GM10266 (cell line): Measurements from ENCODE around the gene PAK1.
"Not testable (repeated sequence)": the region's sequence is repeated elsewhere in the genome, so short reads cannot be mapped to it uniquely, and the experiment has no call there.

ENCODE experiments used
- DNase-seq: peaks from one replicate; pipeline ENCODE4 v3.0.0; 2012; ENCODE audit errors: extremely low spot score
- TF ChIP-seq, protein P1 (sequence below): IDR thresholded peaks from 2 replicates; pipeline ENCODE4 v1.5.1; 2012; ENCODE audit warnings: mild to moderate bottlenecking, low read depth; ENCODE audit not compliant: control insufficient read depth, insufficient read depth; ENCODE audit errors: missing control alignments

The PAK1 gene

DNA sequence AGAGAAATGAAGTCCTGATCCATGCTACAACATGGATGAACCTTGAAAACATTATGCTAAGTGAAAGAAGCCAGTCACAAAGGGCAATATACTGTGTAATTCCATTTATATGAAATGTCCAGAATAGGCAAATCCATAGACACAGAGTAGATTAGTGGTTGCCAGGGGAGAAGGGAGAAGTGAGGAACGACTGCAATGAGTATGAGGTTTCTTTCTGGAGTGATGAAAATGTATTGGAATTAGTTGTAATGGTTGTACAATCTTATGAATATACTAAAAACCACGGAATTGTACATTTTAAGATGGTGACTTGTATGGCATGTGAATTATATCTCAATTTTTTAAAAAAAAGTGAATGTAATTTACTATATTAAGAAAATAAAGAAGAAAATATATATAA lies 89.3 kb downstream of the PAK1 start:
- TF ChIP-seq, protein P1, sequence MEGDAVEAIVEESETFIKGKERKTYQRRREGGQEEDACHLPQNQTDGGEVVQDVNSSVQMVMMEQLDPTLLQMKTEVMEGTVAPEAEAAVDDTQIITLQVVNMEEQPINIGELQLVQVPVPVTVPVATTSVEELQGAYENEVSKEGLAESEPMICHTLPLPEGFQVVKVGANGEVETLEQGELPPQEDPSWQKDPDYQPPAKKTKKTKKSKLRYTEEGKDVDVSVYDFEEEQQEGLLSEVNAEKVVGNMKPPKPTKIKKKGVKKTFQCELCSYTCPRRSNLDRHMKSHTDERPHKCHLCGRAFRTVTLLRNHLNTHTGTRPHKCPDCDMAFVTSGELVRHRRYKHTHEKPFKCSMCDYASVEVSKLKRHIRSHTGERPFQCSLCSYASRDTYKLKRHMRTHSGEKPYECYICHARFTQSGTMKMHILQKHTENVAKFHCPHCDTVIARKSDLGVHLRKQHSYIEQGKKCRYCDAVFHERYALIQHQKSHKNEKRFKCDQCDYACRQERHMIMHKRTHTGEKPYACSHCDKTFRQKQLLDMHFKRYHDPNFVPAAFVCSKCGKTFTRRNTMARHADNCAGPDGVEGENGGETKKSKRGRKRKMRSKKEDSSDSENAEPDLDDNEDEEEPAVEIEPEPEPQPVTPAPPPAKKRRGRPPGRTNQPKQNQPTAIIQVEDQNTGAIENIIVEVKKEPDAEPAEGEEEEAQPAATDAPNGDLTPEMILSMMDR: no peak
- DNase-seq: no peak

DNA sequence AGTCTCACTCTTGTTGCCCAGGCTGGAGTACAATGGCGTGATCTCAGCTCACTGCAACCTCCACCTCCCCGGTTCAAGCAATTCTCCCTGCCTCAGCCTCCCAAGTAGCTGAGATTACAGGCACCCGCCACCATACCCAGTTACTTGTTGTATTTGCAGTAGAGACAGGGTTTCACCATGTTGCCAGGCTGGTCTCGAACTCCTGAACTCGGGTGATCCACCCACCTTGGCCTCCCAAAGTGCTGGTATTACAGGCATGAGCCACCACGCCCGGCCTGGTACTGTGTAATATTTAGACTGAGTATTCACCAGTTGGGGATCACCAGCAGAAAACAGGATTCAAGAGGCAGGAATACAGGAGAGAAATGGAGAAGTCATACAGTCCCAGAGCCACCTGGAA lies 90.5 kb downstream of the PAK1 start:
- DNase-seq: not testable (repeated sequence)

DNA sequence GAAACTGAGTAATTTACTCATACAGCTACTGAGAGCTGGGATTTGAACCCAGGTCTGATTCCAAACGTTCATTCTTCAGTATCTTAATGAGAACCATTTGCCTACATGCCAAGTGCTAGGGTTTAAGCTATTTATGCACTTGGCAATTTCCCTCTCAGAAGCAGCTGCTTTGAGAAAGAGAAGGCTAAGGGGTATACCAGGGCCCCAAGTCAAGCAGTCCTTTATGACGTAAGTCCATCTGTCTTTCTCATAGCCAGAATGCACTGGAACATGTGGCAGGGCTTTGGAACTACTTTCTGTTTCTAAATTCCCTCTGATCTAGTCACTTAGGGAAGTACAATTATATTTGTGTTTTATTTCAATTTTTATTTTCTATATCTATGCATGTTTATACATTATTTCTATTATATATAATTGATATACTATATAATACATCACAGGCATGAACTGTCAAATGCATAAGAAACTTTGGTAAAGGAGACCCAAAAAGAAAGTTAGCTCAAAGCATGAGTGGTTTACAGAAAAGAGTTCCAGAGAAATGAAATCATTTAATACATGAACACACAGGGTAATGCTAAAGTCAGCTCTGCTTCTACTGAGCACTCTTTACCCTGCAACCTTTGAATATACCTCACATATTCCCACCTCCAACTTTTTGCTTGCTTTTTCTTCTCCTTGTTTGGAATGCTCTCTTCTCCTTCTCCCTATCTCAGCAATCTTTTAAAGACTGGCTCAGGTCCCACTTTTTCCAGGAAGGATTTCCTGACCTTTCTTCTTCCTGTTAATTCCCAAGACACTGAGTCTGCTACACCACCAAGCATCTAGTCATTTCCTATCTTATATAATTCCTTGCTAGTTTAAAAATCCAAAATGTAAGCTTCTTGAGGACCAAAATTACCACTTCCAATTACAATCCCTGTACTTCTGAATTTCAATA lies 91.9 kb downstream of the PAK1 start:
- DNase-seq: no peak
- TF ChIP-seq, protein P1: no peak

DNA sequence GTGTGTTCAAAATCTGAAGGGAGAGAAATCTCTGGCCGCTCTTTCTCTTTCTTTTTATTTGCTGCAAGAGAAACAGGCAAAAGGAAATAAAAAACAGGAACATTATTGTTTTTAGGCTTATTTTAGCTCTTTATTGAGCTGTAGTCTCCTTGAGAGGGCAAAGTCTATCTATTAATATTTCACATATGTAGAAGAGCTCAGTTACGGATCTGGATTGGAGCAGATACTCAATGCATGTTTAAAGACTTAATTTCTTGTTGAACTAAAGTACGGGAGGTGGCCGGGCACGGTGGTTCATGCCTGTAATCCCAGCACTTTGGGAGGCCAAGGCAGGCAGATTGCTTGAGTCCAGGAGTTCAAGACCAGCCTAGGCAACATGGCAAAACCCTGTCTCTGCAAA lies 94.0 kb downstream of the PAK1 start:
- no peak for DNase-seq
- TF ChIP-seq, protein P1: no peak

DNA sequence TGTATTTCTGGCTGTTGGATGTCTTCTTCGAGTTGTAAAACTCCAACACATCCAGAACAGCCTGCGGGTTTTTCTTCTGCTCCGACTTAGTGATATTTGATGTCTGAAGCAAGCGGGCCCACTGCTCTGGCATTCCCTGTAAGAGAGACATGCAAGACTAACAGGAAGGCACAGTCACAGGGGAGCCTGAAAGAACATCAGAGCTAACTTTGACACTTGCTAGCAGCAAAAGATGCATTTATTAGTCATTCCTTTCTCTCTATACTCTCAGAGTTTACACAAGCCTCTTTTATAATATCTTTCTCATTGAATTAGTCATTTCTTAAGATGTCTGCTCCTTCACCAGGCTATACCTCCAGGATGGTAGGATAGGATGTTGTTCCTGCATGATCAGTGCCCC lies 94.6 kb downstream of the PAK1 start:
- TF ChIP-seq, protein P1: no peak
- no peak for DNase-seq

DNA sequence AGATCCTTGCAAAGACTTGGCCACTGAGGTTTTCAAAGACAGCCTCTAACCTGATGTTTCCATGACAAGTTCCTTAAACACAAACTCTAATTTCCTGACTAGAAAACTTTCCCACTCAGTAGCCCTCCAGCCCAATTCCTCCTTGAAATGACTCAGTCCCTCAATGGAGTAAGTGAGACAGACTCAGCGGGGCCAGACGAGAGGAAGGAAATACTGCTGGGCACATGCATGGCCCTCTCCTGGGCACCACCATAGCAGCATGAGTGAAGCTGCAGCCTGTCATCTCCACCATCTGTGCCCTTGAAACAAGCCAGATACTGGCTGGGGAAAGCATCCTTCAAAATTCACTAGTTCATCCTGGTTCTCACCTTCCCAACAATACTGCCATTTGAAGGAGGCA lies 96.2 kb downstream of the PAK1 start:
- TF ChIP-seq, protein P1: no peak

DNA sequence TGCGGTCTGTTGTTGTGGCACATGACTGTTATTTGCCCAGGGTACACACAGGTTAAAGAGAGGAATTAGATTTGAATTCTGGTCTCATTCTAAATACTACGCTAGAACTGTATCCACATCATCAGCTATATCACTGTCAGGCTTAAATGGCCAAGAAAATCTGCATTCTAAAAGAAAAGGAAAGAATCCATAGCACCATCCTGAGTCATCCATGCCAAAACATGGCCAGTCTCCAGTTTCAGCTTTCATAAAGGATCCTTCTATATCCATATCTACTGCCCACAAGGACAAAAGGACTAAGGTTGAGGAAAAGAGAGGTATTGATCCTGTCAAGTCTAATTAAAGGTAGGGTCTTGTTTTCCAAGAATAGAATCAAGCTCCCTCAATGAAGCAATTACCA lies 98.8 kb downstream of the PAK1 start:
- DNase-seq: no peak
- TF ChIP-seq, protein P1: no peak

More for the DNA sequence above, 96.2 kb downstream of the PAK1 start:
- DNase-seq: no peak
